A549 (cell line): ENCODE results near the gene CNOT1. TPM values are rescaled to one million over a fixed set of nuclear protein-coding genes. Genes with fewer than 3 reads are reported as not detected.

ENCODE experiments used
- ATAC-seq, 2 experiments: fragments of 200-7000 bp in 1 of 2; fragments of >200 bp in 1 of 2; cut with Nextera tagmentation in 1 of 2; cut with Tn5 transposase in 1 of 2; 3 replicates each; pipeline versions ENCODE4 v1.8.0 to v1.9.1; 2018 to 2020; ENCODE audit warnings: mild to moderate bottlenecking in 1 of 2, moderate library complexity in 1 of 2
- CTCF ChIA-PET: fragments of 300-600 bp; sonication (Branson Sonifier 250); formaldehyde crosslinking; extraction: SDS; loops from one replicate; lab custom pipeline; 2021; ENCODE audit warnings: antibody characterized with exemption, inconsistent platforms; lab: Yijun Ruan, JAX
- POLR2A ChIA-PET: fragments of 350-600 bp; formaldehyde crosslinking; extraction: SDS; loops from one replicate; lab custom pipeline; 2021; ENCODE audit warnings: antibody characterized with exemption, inconsistent platforms; lab: Yijun Ruan, JAX
- DNase-seq, 2 experiments: peaks; one replicate each; pipeline versions ENCODE4 v3.0.0 to v3.0.0-alpha.2; 2011 to 2016; ENCODE audit warnings: low read depth in 1 of 2, low spot score in 1 of 2
- FAIRE-seq: peaks from 2 replicates; lab custom pipeline; 2011; peaks lifted over from hg19 to GRCh38; lab: Jason Lieb, UNC
- H3K27ac ChIP-seq, 2 experiments: fragments of >200 bp; sonication (Bioruptor Twin); formaldehyde crosslinking; 3 replicates each; pipeline ENCODE4 v1.5.1; 2016 to 2017
- H3K4me1 ChIP-seq: fragments of >200 bp; sonication (Bioruptor Twin); formaldehyde crosslinking; 3 replicates; pipeline ENCODE4 v1.6.1; 2016
- H3K4me2 ChIP-seq: fragments of >200 bp; sonication (Bioruptor Twin); formaldehyde crosslinking; 3 replicates; pipeline ENCODE4 v1.6.1; 2016
- H3K4me3 ChIP-seq: fragments of >200 bp; sonication (Bioruptor Twin); formaldehyde crosslinking; 3 replicates; pipeline ENCODE4 v1.5.1; 2016
- H3K9me3 ChIP-seq: fragments of >200 bp; sonication (Bioruptor Twin); formaldehyde crosslinking; 3 replicates; pipeline ENCODE4 v1.6.1; 2016
- BCL3 ChIP-seq: fragments of >200 bp; sonication (Bioruptor Twin); formaldehyde crosslinking; IDR thresholded peaks from 3 replicates; pipeline ENCODE4 v1.6.1; 2016
- CBX8 ChIP-seq: fragments of 200-600 bp; sonication (generic); IDR thresholded peaks from 2 replicates; pipeline ENCODE4 v1.6.1; 2016
- CEBPB ChIP-seq, 2 experiments: fragments of >200 bp in 1 of 2; sonication (Bioruptor Twin) in 1 of 2; formaldehyde crosslinking in 1 of 2; IDR thresholded peaks; 2 replicates each; pipeline ENCODE4 v1.6.1; 2012 to 2016
- CHD2 ChIP-seq: fragments of 150-350 bp; IDR thresholded peaks from 2 replicates; pipeline ENCODE4 v1.6.1; 2014; ENCODE audit warnings: low read length; ENCODE audit not compliant: partially characterized antibody
- CTCF ChIP-seq: fragments of >200 bp; sonication (Bioruptor Twin); formaldehyde crosslinking; IDR thresholded peaks from 3 replicates; pipeline ENCODE4 v1.5.1; 2016
- FOSB ChIP-seq: fragments of 250-450 bp; sonication (Bioruptor Pico); IDR thresholded peaks from 2 replicates; pipeline ENCODE4 v1.5.0; 2020; ENCODE audit warnings: mild to moderate bottlenecking, moderate library complexity
- GATA3 ChIP-seq: IDR thresholded peaks from 2 replicates; pipeline ENCODE4 v1.6.1; 2012; ENCODE audit warnings: borderline replicate concordance
- HDAC2 ChIP-seq: fragments of 200-600 bp; sonication (generic); IDR thresholded peaks from 2 replicates; pipeline ENCODE4 v1.6.1; 2016
- HEYL ChIP-seq: fragments of 250-450 bp; sonication (Bioruptor Pico); IDR thresholded peaks from 2 replicates; pipeline ENCODE4 v1.8.0; 2021; ENCODE audit warnings: mild to moderate bottlenecking, moderate library complexity
- HMGXB4 ChIP-seq: fragments of 250-450 bp; sonication (Bioruptor Pico); IDR thresholded peaks from 2 replicates; pipeline ENCODE4 v1.5.0; 2021; ENCODE audit warnings: mild to moderate bottlenecking, moderate library complexity, borderline replicate concordance
- HOXB13 ChIP-seq: fragments of 250-450 bp; sonication (Bioruptor Pico); IDR thresholded peaks from 2 replicates; pipeline ENCODE4 v1.5.0; 2020; ENCODE audit warnings: low read depth, mild to moderate bottlenecking, moderate library complexity
- KDM1A ChIP-seq: fragments of 200-600 bp; sonication (generic); IDR thresholded peaks from 2 replicates; pipeline ENCODE4 v1.6.1; 2016; ENCODE audit warnings: low read depth, mild to moderate bottlenecking
- KDM5A ChIP-seq: fragments of 200-600 bp; sonication (generic); IDR thresholded peaks from 2 replicates; pipeline ENCODE4 v1.6.1; 2016; ENCODE audit warnings: antibody characterized with exemption, mild to moderate bottlenecking
- MAX ChIP-seq: IDR thresholded peaks from 2 replicates; pipeline ENCODE4 v1.6.1; 2012
- MYC ChIP-seq: IDR thresholded peaks from 2 replicates; pipeline ENCODE4 v1.6.1; 2012; ENCODE audit warnings: mild to moderate bottlenecking, inconsistent platforms, low read length, improper control_type of control experiment, borderline replicate concordance
- NFE2L2 ChIP-seq: fragments of 150-350 bp; conservative IDR thresholded peaks from 2 replicates; pipeline ENCODE4 v1.6.1; 2014; ENCODE audit warnings: low read length
- POLR2A ChIP-seq: IDR thresholded peaks from 2 replicates; pipeline ENCODE4 v1.6.1; 2012; ENCODE audit warnings: mild to moderate bottlenecking, low read length
- POLR2AphosphoS2 ChIP-seq: conservative IDR thresholded peaks from 2 replicates; pipeline ENCODE4 v1.6.1; 2012; ENCODE audit warnings: low read length, improper control_type of control experiment, inconsistent platforms
- RAD21 ChIP-seq, 2 experiments: fragments of >200 bp in 1 of 2; sonication (Bioruptor Twin) in 1 of 2; formaldehyde crosslinking in 1 of 2; IDR thresholded peaks in 1 of 2; conservative IDR thresholded peaks in 1 of 2; 2 replicates in 1 of 2; 3 replicates in 1 of 2; pipeline ENCODE4 v1.6.1; 2012 to 2018; ENCODE audit warnings: inconsistent platforms in 1 of 2
- RCOR1 ChIP-seq: fragments of 150-350 bp; IDR thresholded peaks from 2 replicates; pipeline ENCODE4 v1.6.1; 2014; ENCODE audit warnings: antibody characterized with exemption, low read length, low read depth
- REST ChIP-seq: fragments of 200-600 bp; sonication (generic); IDR thresholded peaks from 2 replicates; pipeline ENCODE4 v1.6.1; 2016; ENCODE audit warnings: antibody characterized with exemption, mild to moderate bottlenecking, moderate library complexity
- SMC3 ChIP-seq: fragments of >200 bp; sonication (Bioruptor Twin); formaldehyde crosslinking; IDR thresholded peaks from 3 replicates; pipeline ENCODE4 v1.6.1; 2018; ENCODE audit warnings: inconsistent platforms
- TFCP2L1 ChIP-seq: fragments of 250-450 bp; sonication (Bioruptor Pico); IDR thresholded peaks from 2 replicates; pipeline ENCODE4 v1.5.0; 2021; ENCODE audit warnings: mild to moderate bottlenecking
- USF2 ChIP-seq: fragments of 450-650 bp; IDR thresholded peaks from 2 replicates; pipeline ENCODE4 v1.6.1; 2014; ENCODE audit warnings: antibody characterized with exemption
- ZNF302 ChIP-seq: fragments of 250-450 bp; sonication (Bioruptor Pico); IDR thresholded peaks from 2 replicates; pipeline ENCODE4 v1.9.0; 2021; ENCODE audit warnings: inconsistent platforms, mild to moderate bottlenecking, moderate library complexity
- WGBS: methylation state at CpG from one replicate; pipeline ENCODE4 v1.1.6; 2017; ENCODE audit errors: missing lambda C conversion rate; 5-methylcytosine and 5-hydroxymethylcytosine counted together
- polyA plus RNA-seq, 4 experiments: library from polyadenylated mRNA; depleted of rRNA in 3 of 4; stranded (reverse); fragments of >200 nt; fragmentation: RNase III in 1 of 4; extraction: RNeasy Plus Mini Kit Qiagen cat#74134 plus additional on column Dnase treatment in 1 of 4; gene quantifications; 2 replicates in 3 of 4; 3 replicates in 1 of 4; pipeline ENCODE4 v1.2.3, GENCODE V29; 2011 to 2017

The CNOT1 gene
- polyA plus RNA-seq, 2 of the 4 experiments (the other 2 are of a cell fraction): 119 to 226 TPM

GRCh38 chr16:58511933-58512815 is 117.5 kb downstream of the CNOT1 start:
- Histone ChIP-seq H3K4me2 (no peak overlapping the region), H3K9me3 (no peaks in the 10 kb centered on the region), H3K4me1 (peaks cover 13% of the 10 kb centered on the region; the same call in 2 of the 3 replicates), H3K4me3 (no peak overlapping the region), H3K27ac (no peak overlapping the region)
- peak; percentile 44 to 70 for DNase-seq
- TF ChIP-seq SMC3: peak; percentile 78
- TF ChIP-seq CBX8: no peak
- no peak for TF ChIP-seq FOSB
- no peak for TF ChIP-seq POLR2AphosphoS2
- no peak for TF ChIP-seq ZNF302 (CRISPR knock-in tag)
- TF ChIP-seq GATA3: no peak
- peak; percentile 62; the same call in 1 of the 2 replicates for TF ChIP-seq MAX
- TF ChIP-seq USF2: 0 out of 2 replicates have a peak, but pooled peaks have one; percentile 18
- TF ChIP-seq POLR2A: no peak
- TF ChIP-seq KDM5A: no peak
- TF ChIP-seq CTCF: peak; percentile 85
- TF ChIP-seq RAD21 (conservative IDR thresholded peaks at IDR 0.05 in 1 of 2, IDR thresholded peaks at IDR 0.05 in 1 of 2): peak; percentile 55 to 56
- no peak for TF ChIP-seq REST
- TF ChIP-seq NFE2L2: no peak
- ChIA-PET CTCF (interaction anchor here (0.7 to 8.1 kb wide), 28 partner anchors 10 to 268 kb away, joined by 3 to 110 read pairs (median 4); partner anchors contain the start of gene NDRG4), POLR2A (interaction anchor here (0.7 kb wide), 1 partner anchor 149 kb away, joined by 3 read pairs; no protein-coding TSS in a partner anchor)
- peak; percentile 52 to 73 for ATAC-seq
- FAIRE-seq: no peak
- WGBS: 43% methylated on average over 15 of the region's 17 CpGs

GRCh38 chr16:58510776-58511628 is 118.6 kb downstream of the CNOT1 start:
- ChIA-PET CTCF (interaction anchor here (1.1 to 8.1 kb wide), 19 partner anchors 9 to 245 kb away, joined by 3 to 110 read pairs (median 6); partner anchors contain the start of gene NDRG4), POLR2A (interaction anchor here (0.7 kb wide), 1 partner anchor 150 kb away, joined by 3 read pairs; no protein-coding TSS in a partner anchor)
- FAIRE-seq: no peak
- no peak overlapping the region for H3K27ac ChIP-seq
- no peak for DNase-seq
- H3K4me1 ChIP-seq: 0 out of 3 replicates have a peak, but pooled peaks cover 7% of the 10 kb centered on the region
- no peak overlapping the region for H3K4me2 ChIP-seq
- WGBS: 71% methylated on average over 22 of the region's 30 CpGs
- H3K9me3 ChIP-seq: no peaks in the 10 kb centered on the region
- no peak overlapping the region for H3K4me3 ChIP-seq
- no peak for ATAC-seq
- TF ChIP-seq HDAC2 (no peak), HOXB13 (no peak), HMGXB4 (no peak), CBX8 (no peak), HEYL (CRISPR knock-in tag) (no peak), TFCP2L1 (CRISPR knock-in tag) (no peak), BCL3 (no peak), KDM1A (no peak), ZNF302 (CRISPR knock-in tag) (no peak), FOSB (no peak), RCOR1 (no peak), CEBPB (IDR thresholded peaks at IDR 0.05) (no peak), MYC (no peak), CHD2 (no peak)
